ENCODE data around the gene ZNF33A. TPM values are rescaled to one million over a fixed set of nuclear protein-coding genes. Genes with fewer than 3 reads are reported as not detected.
"Not testable (repeated sequence)": the region's sequence is repeated elsewhere in the genome, so short reads cannot be mapped to it uniquely, and the experiment has no call there.

The ZNF33A gene
- total and polyA plus RNA-seq, 2 donors (not counting 3 experiments of a cell fraction or from before 2014, with no cell fraction given) = 4.6 to 13.2 TPM

DNA sequence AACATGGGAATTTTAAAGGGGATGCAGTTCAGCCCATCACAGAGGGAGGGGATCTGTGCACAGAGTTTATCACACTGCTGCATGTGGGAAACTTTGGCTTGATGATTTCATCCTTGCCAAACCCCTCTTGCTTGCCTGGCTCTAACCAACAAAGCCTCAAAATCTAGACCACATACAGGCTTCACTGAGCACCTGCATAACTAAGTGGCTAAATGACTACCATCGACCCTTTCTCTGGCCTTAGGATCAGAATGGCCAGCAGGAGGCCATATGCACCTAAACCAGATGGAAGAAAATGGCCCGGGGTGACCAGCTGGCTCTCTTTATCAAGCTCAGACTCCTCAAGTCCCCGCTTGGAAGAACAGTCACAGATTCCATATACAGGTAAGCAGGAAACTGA is 18.4 kb upstream of the ZNF33A start:
- no peaks in the 10 kb centered on the region for H3K79me2 ChIP-seq (ENCODE audit: control insufficient read depth, insufficient read depth, low read length)
- BruUV-seq (replicated peaks) = no TSS peak
- no peak overlapping the region for H3K4me2 ChIP-seq (ENCODE audit: insufficient read depth, low read length)
- no peaks in the 10 kb centered on the region for H3K36me3 ChIP-seq (ENCODE audit: control insufficient read depth in 2 of 2, extremely low read depth in 1 of 2, insufficient read depth in 2 of 2, low read length in 2 of 2)
- no peak overlapping the region for H3K9ac ChIP-seq (replicated peaks; ENCODE audit: extremely low read depth, insufficient read depth, low read length)
- no peak overlapping the region for H2AFZ ChIP-seq (ENCODE audit: low read depth, low read length)
- no peaks in the 10 kb centered on the region for H3K4me1 ChIP-seq (ENCODE audit: control insufficient read depth, extremely low read depth, insufficient read depth, low read length)
- dilution Hi-C loops (cut with MboI; ENCODE audit: extremely low pct_ligation_motif_present, low sequenced_read_pairs) (no loop called here), intact Hi-C loops (cut with micrococcal nuclease) (no loop called here)
- H3K9me1 ChIP-seq (replicated peaks; ENCODE audit: control insufficient read depth, extremely low read depth, insufficient read depth, low read length) = no peaks in the 10 kb centered on the region
- H4K20me1 ChIP-seq (replicated peaks; ENCODE audit: control insufficient read depth, extremely low read depth, insufficient read depth, low read length) = no peaks in the 10 kb centered on the region
- ChIA-PET POLR2A (no interaction called here), CTCF (no interaction called here)
- H3K27ac ChIP-seq (ENCODE audit: insufficient read depth, low read depth, low read length) = no peak overlapping the region
- FAIRE-seq (no peak), DNase-seq (ENCODE audit: low read depth, low spot score) (no peak)
- no peaks in the 10 kb centered on the region for H3K9me3 ChIP-seq (replicated peaks; ENCODE audit: control insufficient read depth, insufficient read depth, low read length)
- TF ChIP-seq, protein P1, sequence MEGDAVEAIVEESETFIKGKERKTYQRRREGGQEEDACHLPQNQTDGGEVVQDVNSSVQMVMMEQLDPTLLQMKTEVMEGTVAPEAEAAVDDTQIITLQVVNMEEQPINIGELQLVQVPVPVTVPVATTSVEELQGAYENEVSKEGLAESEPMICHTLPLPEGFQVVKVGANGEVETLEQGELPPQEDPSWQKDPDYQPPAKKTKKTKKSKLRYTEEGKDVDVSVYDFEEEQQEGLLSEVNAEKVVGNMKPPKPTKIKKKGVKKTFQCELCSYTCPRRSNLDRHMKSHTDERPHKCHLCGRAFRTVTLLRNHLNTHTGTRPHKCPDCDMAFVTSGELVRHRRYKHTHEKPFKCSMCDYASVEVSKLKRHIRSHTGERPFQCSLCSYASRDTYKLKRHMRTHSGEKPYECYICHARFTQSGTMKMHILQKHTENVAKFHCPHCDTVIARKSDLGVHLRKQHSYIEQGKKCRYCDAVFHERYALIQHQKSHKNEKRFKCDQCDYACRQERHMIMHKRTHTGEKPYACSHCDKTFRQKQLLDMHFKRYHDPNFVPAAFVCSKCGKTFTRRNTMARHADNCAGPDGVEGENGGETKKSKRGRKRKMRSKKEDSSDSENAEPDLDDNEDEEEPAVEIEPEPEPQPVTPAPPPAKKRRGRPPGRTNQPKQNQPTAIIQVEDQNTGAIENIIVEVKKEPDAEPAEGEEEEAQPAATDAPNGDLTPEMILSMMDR (IDR thresholded peaks at IDR 0.05; ENCODE audit: extremely low read depth in 1 of 2, insufficient read depth in 1 of 2, low read depth in 1 of 2, low read length in 2 of 2) = no peak
- no peak for TF ChIP-seq FOS (IDR thresholded peaks at IDR 0.05; ENCODE audit: borderline replicate concordance, insufficient read depth, low read length)
- no peak for TF ChIP-seq EZH2 (IDR thresholded peaks at IDR 0.05; ENCODE audit: borderline replicate concordance, low read depth, low read length, severe bottlenecking)
- TF ChIP-seq, protein P2, sequence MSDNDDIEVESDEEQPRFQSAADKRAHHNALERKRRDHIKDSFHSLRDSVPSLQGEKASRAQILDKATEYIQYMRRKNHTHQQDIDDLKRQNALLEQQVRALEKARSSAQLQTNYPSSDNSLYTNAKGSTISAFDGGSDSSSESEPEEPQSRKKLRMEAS (IDR thresholded peaks at IDR 0.05; ENCODE audit: insufficient read depth, insufficient read length) = no peak
- TF ChIP-seq POLR2A (IDR thresholded peaks at IDR 0.05; ENCODE audit: low read depth, low read length) = no peak
- TF ChIP-seq MYC (IDR thresholded peaks at IDR 0.05; ENCODE audit: low read depth, low read length) = no peak
- no peak for TF ChIP-seq POLR2AphosphoS5 (IDR thresholded peaks at IDR 0.05; ENCODE audit: insufficient read depth, low read depth, low read length)
- no peak for TF ChIP-seq GATA2 (IDR thresholded peaks at IDR 0.05; ENCODE audit: insufficient read depth, insufficient read length, low read depth, low read length)
- TF ChIP-seq JUN (IDR thresholded peaks at IDR 0.05; ENCODE audit: borderline replicate concordance, insufficient read depth, insufficient read length, low read depth) = no peak
- H3K4me3 ChIP-seq (replicated peaks in 1 of 3; ENCODE audit: insufficient read depth in 1 of 3, low read depth in 1 of 3, low read length in 3 of 3) = no peak overlapping the region
- no peaks in the 10 kb centered on the region for H3K27me3 ChIP-seq (ENCODE audit: control insufficient read depth in 2 of 2, insufficient read depth in 2 of 2, low read length in 2 of 2)

DNA sequence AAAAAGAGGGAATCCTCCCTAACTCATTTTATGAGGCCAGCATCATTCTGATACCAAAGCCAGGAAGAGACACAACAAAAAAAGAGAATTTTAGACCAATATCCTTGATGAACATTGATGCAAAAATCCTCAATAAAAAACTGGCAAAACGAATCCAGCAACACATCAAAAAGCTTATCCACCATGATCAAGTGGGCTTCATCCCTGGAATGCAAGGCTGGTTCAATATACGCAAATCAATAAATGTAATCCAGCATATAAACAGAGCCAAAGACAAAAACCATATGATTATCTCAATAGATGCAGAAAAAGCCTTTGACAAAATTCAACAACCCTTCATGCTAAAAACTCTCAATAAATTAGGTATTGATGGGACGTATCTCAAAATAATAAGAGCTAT is 11.6 kb upstream of the ZNF33A start:
- BruUV-seq (replicated peaks); H3K9ac ChIP-seq (replicated peaks; ENCODE audit: extremely low read depth, insufficient read depth, low read length); H3K4me3 ChIP-seq (replicated peaks in 1 of 3; ENCODE audit: insufficient read depth in 1 of 3, low read depth in 1 of 3, low read length in 3 of 3); H4K20me1 ChIP-seq (replicated peaks; ENCODE audit: control insufficient read depth, extremely low read depth, insufficient read depth, low read length); POLR2A ChIA-PET; dilution Hi-C loops (cut with MboI; ENCODE audit: extremely low pct_ligation_motif_present, low sequenced_read_pairs); H3K9me3 ChIP-seq (replicated peaks; ENCODE audit: control insufficient read depth, insufficient read depth, low read length); FAIRE-seq; H3K79me2 ChIP-seq (ENCODE audit: control insufficient read depth, insufficient read depth, low read length); DNase-seq (ENCODE audit: low read depth, low spot score); H3K36me3 ChIP-seq (ENCODE audit: control insufficient read depth in 2 of 2, extremely low read depth in 1 of 2, insufficient read depth in 2 of 2, low read length in 2 of 2); H3K27me3 ChIP-seq (ENCODE audit: control insufficient read depth in 2 of 2, insufficient read depth in 2 of 2, low read length in 2 of 2); H3K4me1 ChIP-seq (ENCODE audit: control insufficient read depth, extremely low read depth, insufficient read depth, low read length); H3K27ac ChIP-seq (ENCODE audit: insufficient read depth, low read depth, low read length); H2AFZ ChIP-seq (ENCODE audit: low read depth, low read length); intact Hi-C loops (cut with micrococcal nuclease); H3K9me1 ChIP-seq (replicated peaks; ENCODE audit: control insufficient read depth, extremely low read depth, insufficient read depth, low read length); CTCF ChIA-PET; H3K4me2 ChIP-seq (ENCODE audit: insufficient read depth, low read length): not testable (repeated sequence)

DNA sequence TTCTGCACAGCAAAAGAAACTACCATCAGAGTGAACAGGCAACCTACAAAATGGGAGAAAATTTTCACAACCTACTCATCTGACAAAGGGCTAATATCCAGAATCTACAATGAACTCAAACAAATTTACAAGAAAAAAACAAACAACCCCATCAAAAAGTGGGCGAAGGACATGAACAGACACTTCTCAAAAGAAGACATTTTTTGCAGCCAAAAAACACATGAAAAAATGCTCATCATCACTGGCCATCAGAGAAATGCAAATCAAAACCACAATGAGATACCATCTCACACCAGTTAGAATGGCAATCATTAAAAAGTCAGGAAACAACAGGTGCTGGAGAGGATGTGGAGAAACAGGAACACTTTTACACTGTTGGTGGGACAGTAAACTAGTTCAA is 10.0 kb upstream of the ZNF33A start:
- dilution Hi-C loops (cut with MboI; ENCODE audit: extremely low pct_ligation_motif_present, low sequenced_read_pairs); H3K9ac ChIP-seq (replicated peaks; ENCODE audit: extremely low read depth, insufficient read depth, low read length); BruUV-seq (replicated peaks); H3K9me3 ChIP-seq (replicated peaks; ENCODE audit: control insufficient read depth, insufficient read depth, low read length); H3K36me3 ChIP-seq (ENCODE audit: control insufficient read depth in 2 of 2, extremely low read depth in 1 of 2, insufficient read depth in 2 of 2, low read length in 2 of 2); H2AFZ ChIP-seq (ENCODE audit: low read depth, low read length); H3K27me3 ChIP-seq (ENCODE audit: control insufficient read depth in 2 of 2, insufficient read depth in 2 of 2, low read length in 2 of 2); H3K4me3 ChIP-seq (replicated peaks in 1 of 3; ENCODE audit: insufficient read depth in 1 of 3, low read depth in 1 of 3, low read length in 3 of 3); H3K9me1 ChIP-seq (replicated peaks; ENCODE audit: control insufficient read depth, extremely low read depth, insufficient read depth, low read length); POLR2A ChIA-PET; H4K20me1 ChIP-seq (replicated peaks; ENCODE audit: control insufficient read depth, extremely low read depth, insufficient read depth, low read length); FAIRE-seq; H3K79me2 ChIP-seq (ENCODE audit: control insufficient read depth, insufficient read depth, low read length); DNase-seq (ENCODE audit: low read depth, low spot score); H3K4me1 ChIP-seq (ENCODE audit: control insufficient read depth, extremely low read depth, insufficient read depth, low read length); H3K27ac ChIP-seq (ENCODE audit: insufficient read depth, low read depth, low read length); H3K4me2 ChIP-seq (ENCODE audit: insufficient read depth, low read length); intact Hi-C loops (cut with micrococcal nuclease); CTCF ChIA-PET: not testable (repeated sequence)

Measured in endothelial cell of umbilical vein (primary cell).